ENCODE measurements around the gene CNN2. TPM values are rescaled to one million over a fixed set of nuclear protein-coding genes. Genes with fewer than 3 reads are reported as not detected.
A peak's percentile ranks its signal among the peaks of the same experiment; 100 is the strongest.

Gene CNN2
- total and polyA plus RNA-seq, 2 of the 8 experiments (the other 6 are each of a cell fraction or from before 2014, with no cell fraction given) = 189 to 551 TPM

DNA sequence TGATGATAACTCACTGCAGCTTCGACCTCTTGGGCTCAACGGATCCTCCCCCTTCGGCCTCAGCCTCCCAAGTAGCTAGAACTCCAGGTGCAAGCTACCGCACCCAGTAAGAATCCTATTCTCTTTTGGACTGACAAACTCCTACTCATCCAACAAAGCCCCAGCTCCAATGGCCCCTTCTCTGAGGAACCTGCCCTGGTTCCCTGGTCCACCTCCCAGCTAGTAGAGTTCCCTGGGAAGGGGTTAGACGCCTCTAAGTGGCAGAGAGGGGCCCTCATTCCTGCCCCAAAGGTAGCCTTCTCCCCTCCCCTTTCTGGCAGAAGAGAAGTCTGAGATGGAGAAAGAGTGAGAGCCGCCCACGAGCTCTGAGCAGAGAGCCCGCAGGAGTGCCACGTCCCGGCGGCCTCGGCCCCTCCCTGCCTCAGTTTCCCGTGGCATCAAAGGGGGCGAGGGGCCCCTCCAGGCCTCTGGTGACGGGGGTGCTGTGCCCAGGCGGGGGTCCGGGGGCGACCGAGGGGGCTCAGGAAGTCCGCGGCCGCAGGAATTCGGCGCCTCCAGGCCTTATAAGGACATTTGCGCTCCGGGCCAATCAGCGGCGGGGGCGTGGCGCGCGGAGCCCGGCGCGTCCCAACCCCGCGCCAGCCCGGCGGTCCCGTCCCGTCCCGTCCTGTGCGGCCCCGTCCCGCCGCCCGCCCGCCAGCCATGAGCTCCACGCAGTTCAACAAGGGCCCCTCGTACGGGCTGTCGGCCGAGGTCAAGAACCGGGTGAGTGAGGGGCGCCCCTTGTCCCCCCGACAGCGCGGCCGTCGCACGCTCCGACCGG, at the start of gene CNN2 (continued):
- TF ChIP-seq SP4 (IDR thresholded peaks at IDR 0.05; ENCODE audit: low read length) (no peak), POLR2A (IDR thresholded peaks at IDR 0.05; ENCODE audit: control extremely low read depth in 1 of 2, low read depth in 2 of 2, low read length in 2 of 2) (peak; percentile 81 to 88), JUND (IDR thresholded peaks at IDR 0.05; ENCODE audit: low read length) (no peak), NRF1 (IDR thresholded peaks at IDR 0.05; ENCODE audit: low read depth, low read length) (no peak), SIRT6 (IDR thresholded peaks at IDR 0.05; ENCODE audit: low read length) (no peak), EP300 (IDR thresholded peaks at IDR 0.05; ENCODE audit: borderline replicate concordance in 1 of 2, low read depth in 2 of 2, low read length in 2 of 2) (peak in 1 of 2 experiments; percentile 83; a peak in 1 of 3 replicates), YY1 (IDR thresholded peaks at IDR 0.05; ENCODE audit: low read depth, low read length) (0 out of 2 replicates have a peak, but pooled peaks have one; percentile 55), RAD21 (IDR thresholded peaks at IDR 0.05 in 1 of 2, conservative IDR thresholded peaks at IDR 0.05 in 1 of 2; ENCODE audit: low read depth in 2 of 2, low read length in 2 of 2) (no peak), RXRA (IDR thresholded peaks at IDR 0.05; ENCODE audit: insufficient read depth, low read depth, low read length) (no peak), RNF2 (IDR thresholded peaks at IDR 0.05; ENCODE audit: borderline replicate concordance, low read depth, low read length, missing control alignments, poor library complexity, severe bottlenecking) (no peak), ZNF274 (IDR thresholded peaks at IDR 0.05; ENCODE audit: borderline replicate concordance, extremely low read depth, low read length) (no peak), FOSL1 (IDR thresholded peaks at IDR 0.05; ENCODE audit: insufficient read depth, low read depth, low read length) (no peak), GABPA (IDR thresholded peaks at IDR 0.05; ENCODE audit: borderline replicate concordance, insufficient read depth, low read length) (no peak), TAF7 (optimal IDR thresholded peaks at IDR 0.05; ENCODE audit: borderline replicate concordance, low read depth, low read length) (peak; percentile 54), CHD1 (IDR thresholded peaks at IDR 0.05; ENCODE audit: low read depth, low read length) (no peak), RBBP5 (IDR thresholded peaks at IDR 0.05; ENCODE audit: borderline replicate concordance, low read depth, low read length) (peak; percentile 40; the same call in 1 of the 2 replicates), RFX5 (IDR thresholded peaks at IDR 0.05; ENCODE audit: borderline replicate concordance, low read depth, low read length) (no peak), KDM4A (IDR thresholded peaks at IDR 0.05; ENCODE audit: low read depth, low read length, severe bottlenecking) (peak; percentile 47), TAF1 (IDR thresholded peaks at IDR 0.05; ENCODE audit: low read depth, low read length) (peak; percentile 88), CBX8 (IDR thresholded peaks at IDR 0.05; ENCODE audit: borderline replicate concordance, low read depth, low read length) (no peak), POLR2AphosphoS5 (IDR thresholded peaks at IDR 0.05; ENCODE audit: low read depth, low read length) (no peak; the same call in none of the 2 replicates)
- TF ChIP-seq, protein P1, sequence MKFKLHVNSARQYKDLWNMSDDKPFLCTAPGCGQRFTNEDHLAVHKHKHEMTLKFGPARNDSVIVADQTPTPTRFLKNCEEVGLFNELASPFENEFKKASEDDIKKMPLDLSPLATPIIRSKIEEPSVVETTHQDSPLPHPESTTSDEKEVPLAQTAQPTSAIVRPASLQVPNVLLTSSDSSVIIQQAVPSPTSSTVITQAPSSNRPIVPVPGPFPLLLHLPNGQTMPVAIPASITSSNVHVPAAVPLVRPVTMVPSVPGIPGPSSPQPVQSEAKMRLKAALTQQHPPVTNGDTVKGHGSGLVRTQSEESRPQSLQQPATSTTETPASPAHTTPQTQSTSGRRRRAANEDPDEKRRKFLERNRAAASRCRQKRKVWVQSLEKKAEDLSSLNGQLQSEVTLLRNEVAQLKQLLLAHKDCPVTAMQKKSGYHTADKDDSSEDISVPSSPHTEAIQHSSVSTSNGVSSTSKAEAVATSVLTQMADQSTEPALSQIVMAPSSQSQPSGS (IDR thresholded peaks at IDR 0.05; ENCODE audit: low read length) = 0 out of 2 replicates have a peak, but pooled peaks have one; percentile 23

Measured in H1 (cell line).